AG04450 (cell line): ENCODE results near the gene HELZ. TPM values are rescaled to one million over a fixed set of nuclear protein-coding genes. Genes with fewer than 3 reads are reported as not detected.
"Not testable (repeated sequence)": the region's sequence is repeated elsewhere in the genome, so short reads cannot be mapped to it uniquely, and the experiment has no call there.

Source experiments
- CTCF ChIA-PET: fragments of 300-600, 350-600 bp; formaldehyde crosslinking; extraction: SDS; loops from one replicate; lab custom pipeline; 2022; ENCODE audit warnings: antibody characterized with exemption, inconsistent platforms; lab: Charles Lee
- POLR2A ChIA-PET: fragments of 350-600 bp; formaldehyde crosslinking; extraction: SDS; loops from one replicate; lab custom pipeline; 2021; ENCODE audit warnings: antibody characterized with exemption, inconsistent platforms; lab: Yijun Ruan, JAX
- DNase-seq: peaks from one replicate; pipeline ENCODE4 v3.0.0-alpha.2; 2011; ENCODE audit warnings: low read depth, low spot score
- H3K27ac ChIP-seq: one replicate; pipeline ENCODE4 v1.5.1; 2012; ENCODE audit warnings: low read depth, low read length, control low read depth
- H3K27me3 ChIP-seq: one replicate; pipeline ENCODE4 v1.6.0; 2012; ENCODE audit warnings: low read length; ENCODE audit not compliant: control insufficient read depth, insufficient read depth
- H3K4me3 ChIP-seq: 2 replicates; pipeline ENCODE4 v1.5.1; 2011; ENCODE audit warnings: mild to moderate bottlenecking, low read depth, low read length, control low read depth
- H3K9me3 ChIP-seq: 2 replicates; pipeline ENCODE4 v1.5.1; 2012; ENCODE audit warnings: low read length; ENCODE audit not compliant: control insufficient read depth, insufficient read depth
- polyA plus RNA-seq: library from polyadenylated mRNA; depleted of rRNA; stranded (reverse); fragments of >200 nt; gene quantifications from 2 replicates; pipeline ENCODE4 v1.2.3, GENCODE V29; 2011
- TF ChIP-seq, protein P1 (sequence below): IDR thresholded peaks from 2 replicates; pipeline ENCODE4 v1.5.1; 2011; ENCODE audit warnings: low read depth, low read length, control low read depth, inconsistent platforms

The HELZ gene
- polyA plus RNA-seq, 1 experiment, result 28.2 TPM

DNA sequence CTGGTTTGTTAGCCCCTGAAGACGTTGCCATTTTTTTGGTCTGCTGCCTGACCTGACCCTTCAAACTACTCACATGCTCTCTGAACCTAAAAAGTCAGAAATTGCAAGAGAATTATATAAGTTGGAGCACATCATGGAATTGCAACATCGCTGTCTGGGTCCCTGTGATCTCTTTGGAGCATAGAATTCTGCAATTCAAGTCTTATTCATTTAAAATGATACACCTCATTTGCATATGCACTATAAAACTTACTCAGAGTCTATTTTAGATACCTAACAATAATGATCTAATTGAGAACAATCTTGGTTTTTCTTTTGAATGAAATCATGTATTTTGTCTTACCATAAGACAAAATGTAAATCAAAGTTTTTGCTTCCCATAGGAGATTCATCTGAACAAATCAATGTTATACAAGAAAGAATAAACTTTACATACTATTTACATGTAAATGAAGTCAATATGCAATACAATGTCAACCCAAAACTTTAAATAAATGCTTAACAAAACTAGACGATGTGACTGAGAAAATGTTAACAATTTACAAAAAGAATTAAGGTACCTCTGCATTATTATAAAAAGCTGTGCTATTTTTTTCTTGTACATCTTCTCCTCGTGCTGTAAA lies 99.7 kb downstream of the HELZ start:
- Histone ChIP-seq H3K27ac (no peak overlapping the region), H3K4me3 (no peak overlapping the region), H3K9me3 (peaks cover 3% of the 10 kb centered on the region; the same call in 1 of the 2 replicates), H3K27me3 (no peaks in the 10 kb centered on the region)
- CTCF ChIA-PET, result no interaction called here
- POLR2A ChIA-PET, result no interaction called here
- TF ChIP-seq, protein P1, sequence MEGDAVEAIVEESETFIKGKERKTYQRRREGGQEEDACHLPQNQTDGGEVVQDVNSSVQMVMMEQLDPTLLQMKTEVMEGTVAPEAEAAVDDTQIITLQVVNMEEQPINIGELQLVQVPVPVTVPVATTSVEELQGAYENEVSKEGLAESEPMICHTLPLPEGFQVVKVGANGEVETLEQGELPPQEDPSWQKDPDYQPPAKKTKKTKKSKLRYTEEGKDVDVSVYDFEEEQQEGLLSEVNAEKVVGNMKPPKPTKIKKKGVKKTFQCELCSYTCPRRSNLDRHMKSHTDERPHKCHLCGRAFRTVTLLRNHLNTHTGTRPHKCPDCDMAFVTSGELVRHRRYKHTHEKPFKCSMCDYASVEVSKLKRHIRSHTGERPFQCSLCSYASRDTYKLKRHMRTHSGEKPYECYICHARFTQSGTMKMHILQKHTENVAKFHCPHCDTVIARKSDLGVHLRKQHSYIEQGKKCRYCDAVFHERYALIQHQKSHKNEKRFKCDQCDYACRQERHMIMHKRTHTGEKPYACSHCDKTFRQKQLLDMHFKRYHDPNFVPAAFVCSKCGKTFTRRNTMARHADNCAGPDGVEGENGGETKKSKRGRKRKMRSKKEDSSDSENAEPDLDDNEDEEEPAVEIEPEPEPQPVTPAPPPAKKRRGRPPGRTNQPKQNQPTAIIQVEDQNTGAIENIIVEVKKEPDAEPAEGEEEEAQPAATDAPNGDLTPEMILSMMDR, result no peak
- DNase-seq, result no peak

DNA sequence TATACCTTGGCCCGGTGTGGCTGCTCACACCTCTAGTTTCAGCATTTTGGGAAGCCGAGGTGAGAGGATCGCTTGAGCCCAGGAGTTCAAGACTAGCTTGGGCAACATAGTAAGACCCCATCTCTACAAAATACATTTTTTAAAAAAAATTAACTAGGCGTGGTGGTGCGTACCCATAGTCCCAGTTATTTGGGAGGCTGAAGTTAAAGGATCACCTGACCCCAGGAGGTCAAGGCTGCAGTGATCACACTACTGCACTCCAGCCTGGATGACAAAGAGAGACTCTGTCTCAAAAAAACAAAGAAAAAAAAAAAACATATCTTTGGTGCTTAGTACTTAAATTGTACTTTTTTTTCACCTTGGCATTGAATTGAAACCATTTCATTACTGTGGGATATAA lies 101.7 kb downstream of the HELZ start:
- no peaks in the 10 kb centered on the region for H3K27me3 ChIP-seq
- no peak overlapping the region for H3K27ac ChIP-seq
- H3K9me3 ChIP-seq, result peaks cover 3% of the 10 kb centered on the region; the same call in 1 of the 2 replicates
- CTCF ChIA-PET, result no interaction called here
- TF ChIP-seq, protein P1, result no peak
- POLR2A ChIA-PET, result no interaction called here
- DNase-seq, result no peak
- no peak overlapping the region for H3K4me3 ChIP-seq

DNA sequence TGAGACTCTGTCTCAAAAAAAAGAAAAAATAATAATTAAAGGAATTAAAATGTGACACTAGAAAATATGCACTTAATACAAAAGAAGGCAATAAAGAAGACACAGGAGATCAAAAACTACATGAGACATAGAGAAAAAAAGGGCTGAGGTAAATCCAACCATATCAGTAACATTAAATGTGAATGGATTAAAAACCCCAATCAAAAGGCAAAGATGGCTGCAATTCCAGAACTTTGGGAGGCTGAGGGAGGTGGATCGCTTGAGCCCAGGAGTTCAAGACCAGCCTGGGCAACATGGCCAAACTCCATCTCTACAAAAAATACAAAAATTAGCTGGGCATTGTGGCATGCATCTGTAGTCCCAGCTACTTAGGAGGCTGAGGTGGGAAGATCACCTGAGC lies 103.0 kb downstream of the HELZ start:
- H3K27me3 ChIP-seq, H3K27ac ChIP-seq, DNase-seq, H3K9me3 ChIP-seq, POLR2A ChIA-PET, H3K4me3 ChIP-seq, CTCF ChIA-PET: not testable (repeated sequence)

DNA sequence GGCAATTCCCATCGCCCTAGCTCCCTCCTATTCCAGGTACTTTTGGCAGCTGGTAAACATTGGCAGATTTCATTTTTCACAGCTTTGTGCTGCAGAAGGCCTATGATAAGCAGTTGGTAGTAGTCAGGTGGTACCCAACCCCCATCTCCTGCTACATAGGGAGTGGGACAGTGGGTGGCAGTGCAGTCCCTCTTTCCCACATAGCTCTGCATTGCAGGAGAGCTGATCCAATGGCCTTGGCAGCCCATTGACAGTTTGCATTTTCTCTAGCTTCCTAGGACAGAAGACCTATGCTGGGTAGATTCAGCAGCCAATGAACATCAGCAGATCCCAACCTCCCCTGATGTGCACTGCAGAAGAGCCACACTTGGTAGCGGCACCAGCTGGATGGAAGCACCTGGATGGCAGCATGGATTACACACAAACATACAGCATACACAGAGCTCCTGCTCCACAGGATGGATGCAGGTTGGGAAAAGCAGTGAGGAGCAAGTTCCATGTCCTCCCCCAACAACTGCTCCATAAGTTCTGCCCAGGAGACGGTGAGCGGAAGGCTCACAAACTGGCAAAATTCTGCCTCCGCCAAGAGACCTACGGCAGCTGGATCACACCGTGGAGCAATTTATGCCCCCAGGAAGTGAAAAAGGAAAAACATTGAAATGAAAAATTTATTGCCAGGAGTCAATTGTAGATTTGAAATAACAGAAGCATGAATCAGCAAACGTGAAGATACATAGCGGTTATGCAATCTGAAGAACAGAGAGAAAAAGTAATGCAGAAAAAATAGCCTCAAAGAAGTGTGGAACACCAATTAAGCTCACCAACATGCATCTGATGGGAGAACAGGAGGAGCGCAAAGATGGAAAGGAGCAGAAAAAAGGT lies 105.0 kb downstream of the HELZ start:
- peak overlapping the region; percentile 50 for H3K27ac ChIP-seq
- no peak overlapping the region for H3K4me3 ChIP-seq
- ChIA-PET CTCF (interaction anchor here (0.8 kb wide), 1 partner anchor 9 kb away, joined by 5 read pairs; no protein-coding TSS in a partner anchor), POLR2A (interaction anchor here (0.6 kb wide), 1 partner anchor 235 kb away, joined by 3 read pairs; no protein-coding TSS in a partner anchor)
- H3K27me3 ChIP-seq, result no peaks in the 10 kb centered on the region
- no peak for DNase-seq
- TF ChIP-seq, protein P1, result no peak
- peaks cover 3% of the 10 kb centered on the region; the same call in 1 of the 2 replicates for H3K9me3 ChIP-seq

DNA sequence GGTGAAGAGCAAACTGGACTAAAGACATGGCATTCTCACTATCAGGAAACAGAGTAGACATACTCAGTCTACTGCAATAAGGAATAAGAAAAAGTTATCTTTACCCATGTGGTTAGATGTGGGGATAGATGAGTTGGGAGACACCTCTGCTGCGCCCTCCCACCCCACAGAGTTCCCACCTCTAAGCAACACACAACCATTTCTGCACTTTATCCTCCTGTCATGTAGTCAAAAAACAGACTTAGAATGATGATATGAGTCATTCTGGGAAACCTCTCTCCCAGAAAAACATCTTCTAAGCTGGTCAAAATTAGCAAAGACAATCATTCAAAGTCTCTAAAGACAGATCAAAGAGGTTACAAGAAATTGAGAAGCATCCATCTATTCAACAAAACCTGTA lies 105.7 kb downstream of the HELZ start:
- no peak overlapping the region for H3K27ac ChIP-seq
- CTCF ChIA-PET, result no interaction called here
- peaks cover 3% of the 10 kb centered on the region; the same call in 1 of the 2 replicates for H3K9me3 ChIP-seq
- POLR2A ChIA-PET, result no interaction called here
- no peaks in the 10 kb centered on the region for H3K27me3 ChIP-seq
- no peak overlapping the region for H3K4me3 ChIP-seq
- TF ChIP-seq, protein P1, result no peak
- no peak for DNase-seq
